ENCODE measurements around the gene MRPS30. TPM values are rescaled to one million over a fixed set of nuclear protein-coding genes. Genes with fewer than 3 reads are reported as not detected.
A peak's percentile ranks its signal among the peaks of the same experiment; 100 is the strongest.

MRPS30 gene
- total and polyA plus RNA-seq, 10 of the 15 experiments (the other 5 are each of a cell fraction or from before 2014, with no cell fraction given): 18.5 to 99.2 (median 61.8) TPM

DNA sequence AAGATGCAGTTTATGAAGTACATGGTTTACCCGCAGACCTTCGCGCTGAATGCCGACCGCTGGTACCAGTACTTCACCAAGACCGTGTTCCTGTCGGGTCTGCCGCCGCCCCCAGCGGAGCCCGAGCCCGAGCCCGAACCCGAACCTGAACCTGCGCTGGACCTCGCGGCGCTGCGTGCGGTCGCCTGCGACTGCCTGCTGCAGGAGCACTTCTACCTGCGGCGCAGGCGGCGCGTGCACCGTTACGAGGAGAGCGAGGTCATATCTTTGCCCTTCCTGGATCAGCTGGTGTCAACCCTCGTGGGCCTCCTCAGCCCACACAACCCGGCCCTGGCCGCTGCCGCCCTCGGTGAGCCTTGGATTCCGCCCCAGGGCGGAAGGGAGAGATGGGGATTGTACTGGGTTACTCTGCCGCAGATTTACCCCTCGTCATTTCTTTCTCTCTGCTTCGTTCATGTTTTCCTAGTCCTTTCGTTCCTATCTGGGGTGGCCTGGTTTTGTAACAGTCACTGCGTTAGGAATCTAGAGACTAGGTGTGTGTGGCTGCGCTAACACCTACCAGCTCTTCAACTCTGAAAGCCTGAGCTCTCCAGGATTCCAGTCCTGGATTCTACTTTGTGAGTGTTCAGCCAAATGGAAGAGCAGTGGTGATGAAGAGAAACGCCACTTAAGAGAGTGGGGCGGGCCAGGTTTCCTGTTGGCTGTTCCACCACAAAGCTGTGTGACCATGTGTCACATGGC lies 638 bp downstream of the MRPS30 start (continued):
- TF ChIP-seq, protein P1, sequence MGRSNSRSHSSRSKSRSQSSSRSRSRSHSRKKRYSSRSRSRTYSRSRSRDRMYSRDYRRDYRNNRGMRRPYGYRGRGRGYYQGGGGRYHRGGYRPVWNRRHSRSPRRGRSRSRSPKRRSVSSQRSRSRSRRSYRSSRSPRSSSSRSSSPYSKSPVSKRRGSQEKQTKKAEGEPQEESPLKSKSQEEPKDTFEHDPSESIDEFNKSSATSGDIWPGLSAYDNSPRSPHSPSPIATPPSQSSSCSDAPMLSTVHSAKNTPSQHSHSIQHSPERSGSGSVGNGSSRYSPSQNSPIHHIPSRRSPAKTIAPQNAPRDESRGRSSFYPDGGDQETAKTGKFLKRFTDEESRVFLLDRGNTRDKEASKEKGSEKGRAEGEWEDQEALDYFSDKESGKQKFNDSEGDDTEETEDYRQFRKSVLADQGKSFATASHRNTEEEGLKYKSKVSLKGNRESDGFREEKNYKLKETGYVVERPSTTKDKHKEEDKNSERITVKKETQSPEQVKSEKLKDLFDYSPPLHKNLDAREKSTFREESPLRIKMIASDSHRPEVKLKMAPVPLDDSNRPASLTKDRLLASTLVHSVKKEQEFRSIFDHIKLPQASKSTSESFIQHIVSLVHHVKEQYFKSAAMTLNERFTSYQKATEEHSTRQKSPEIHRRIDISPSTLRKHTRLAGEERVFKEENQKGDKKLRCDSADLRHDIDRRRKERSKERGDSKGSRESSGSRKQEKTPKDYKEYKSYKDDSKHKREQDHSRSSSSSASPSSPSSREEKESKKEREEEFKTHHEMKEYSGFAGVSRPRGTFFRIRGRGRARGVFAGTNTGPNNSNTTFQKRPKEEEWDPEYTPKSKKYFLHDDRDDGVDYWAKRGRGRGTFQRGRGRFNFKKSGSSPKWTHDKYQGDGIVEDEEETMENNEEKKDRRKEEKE (IDR thresholded peaks at IDR 0.05): no peak
- TF ChIP-seq TAF1 (IDR thresholded peaks at IDR 0.05; ENCODE audit: borderline replicate concordance, low read depth, low read length): 0 out of 2 replicates have a peak, but pooled peaks have one; percentile 16
- no peak for TF ChIP-seq ETV6 (conservative IDR thresholded peaks at IDR 0.05 in 1 of 2, IDR thresholded peaks at IDR 0.05 in 1 of 2; ENCODE audit: borderline replicate concordance in 1 of 2, low read depth in 1 of 2)
- no peak for TF ChIP-seq ZBED1 (IDR thresholded peaks at IDR 0.05; ENCODE audit: borderline replicate concordance)
- no peak for TF ChIP-seq NBN (IDR thresholded peaks at IDR 0.05)
- TF ChIP-seq CBX5 (IDR thresholded peaks at IDR 0.05; ENCODE audit: low read depth): 0 out of 2 replicates have a peak, but pooled peaks have one; percentile 17
- no peak for TF ChIP-seq FOS (IDR thresholded peaks at IDR 0.05; ENCODE audit: borderline replicate concordance, extremely low read depth, insufficient read length)
- TF ChIP-seq SRF (IDR thresholded peaks at IDR 0.05; ENCODE audit: low read depth in 2 of 2, low read length in 2 of 2): no peak
- TF ChIP-seq ASH2L (IDR thresholded peaks at IDR 0.05; ENCODE audit: borderline replicate concordance, low read depth): 0 out of 2 replicates have a peak, but pooled peaks have one; percentile 5
- no peak for TF ChIP-seq SMAD1 (IDR thresholded peaks at IDR 0.05; ENCODE audit: low read depth, partially characterized antibody)
- no peak for TF ChIP-seq PAX5 (IDR thresholded peaks at IDR 0.05; ENCODE audit: borderline replicate concordance, low read depth, low read length)
- 0 out of 3 replicates have a peak, but pooled peaks of 1 of the 2 experiments have one; percentile 14 for TF ChIP-seq EGR1 (IDR thresholded peaks at IDR 0.05; ENCODE audit: borderline replicate concordance in 1 of 2, low read depth in 2 of 2, low read length in 2 of 2)
- TF ChIP-seq POLR2AphosphoS5 (IDR thresholded peaks at IDR 0.05; ENCODE audit: low read length): 0 out of 2 replicates have a peak, but pooled peaks have one; percentile 57
- TF ChIP-seq DPF2 (IDR thresholded peaks at IDR 0.05): 0 out of 2 replicates have a peak, but pooled peaks have one; percentile 13
- TF ChIP-seq CHD2 (IDR thresholded peaks at IDR 0.05; ENCODE audit: borderline replicate concordance, low read depth, low read length): no peak
- TF ChIP-seq SMAD5 (IDR thresholded peaks at IDR 0.05; ENCODE audit: low read depth): no peak
- TF ChIP-seq ATF7 (IDR thresholded peaks at IDR 0.05; ENCODE audit: low read depth): 0 out of 2 replicates have a peak, but pooled peaks have one; percentile 22
- TF ChIP-seq, protein P2, sequence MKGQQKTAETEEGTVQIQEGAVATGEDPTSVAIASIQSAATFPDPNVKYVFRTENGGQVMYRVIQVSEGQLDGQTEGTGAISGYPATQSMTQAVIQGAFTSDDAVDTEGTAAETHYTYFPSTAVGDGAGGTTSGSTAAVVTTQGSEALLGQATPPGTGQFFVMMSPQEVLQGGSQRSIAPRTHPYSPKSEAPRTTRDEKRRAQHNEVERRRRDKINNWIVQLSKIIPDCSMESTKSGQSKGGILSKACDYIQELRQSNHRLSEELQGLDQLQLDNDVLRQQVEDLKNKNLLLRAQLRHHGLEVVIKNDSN (IDR thresholded peaks at IDR 0.05; ENCODE audit: borderline replicate concordance, extremely low read length, insufficient read depth, low read depth, low read length): no peak
- no peak for TF ChIP-seq FOXK2 (IDR thresholded peaks at IDR 0.05)
- TF ChIP-seq, protein P3, sequence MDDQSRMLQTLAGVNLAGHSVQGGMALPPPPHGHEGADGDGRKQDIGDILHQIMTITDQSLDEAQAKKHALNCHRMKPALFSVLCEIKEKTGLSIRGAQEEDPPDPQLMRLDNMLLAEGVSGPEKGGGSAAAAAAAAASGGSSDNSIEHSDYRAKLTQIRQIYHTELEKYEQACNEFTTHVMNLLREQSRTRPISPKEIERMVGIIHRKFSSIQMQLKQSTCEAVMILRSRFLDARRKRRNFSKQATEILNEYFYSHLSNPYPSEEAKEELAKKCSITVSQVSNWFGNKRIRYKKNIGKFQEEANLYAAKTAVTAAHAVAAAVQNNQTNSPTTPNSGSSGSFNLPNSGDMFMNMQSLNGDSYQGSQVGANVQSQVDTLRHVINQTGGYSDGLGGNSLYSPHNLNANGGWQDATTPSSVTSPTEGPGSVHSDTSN (IDR thresholded peaks at IDR 0.05; ENCODE audit: insufficient replicate concordance, low read depth, low read length): no peak
- peak; percentile 77 for TF ChIP-seq POLR2A (IDR thresholded peaks at IDR 0.05; ENCODE audit: low read depth, low read length)
- no peak for TF ChIP-seq CBFB (IDR thresholded peaks at IDR 0.05; ENCODE audit: low read depth)
- TF ChIP-seq, protein P4, sequence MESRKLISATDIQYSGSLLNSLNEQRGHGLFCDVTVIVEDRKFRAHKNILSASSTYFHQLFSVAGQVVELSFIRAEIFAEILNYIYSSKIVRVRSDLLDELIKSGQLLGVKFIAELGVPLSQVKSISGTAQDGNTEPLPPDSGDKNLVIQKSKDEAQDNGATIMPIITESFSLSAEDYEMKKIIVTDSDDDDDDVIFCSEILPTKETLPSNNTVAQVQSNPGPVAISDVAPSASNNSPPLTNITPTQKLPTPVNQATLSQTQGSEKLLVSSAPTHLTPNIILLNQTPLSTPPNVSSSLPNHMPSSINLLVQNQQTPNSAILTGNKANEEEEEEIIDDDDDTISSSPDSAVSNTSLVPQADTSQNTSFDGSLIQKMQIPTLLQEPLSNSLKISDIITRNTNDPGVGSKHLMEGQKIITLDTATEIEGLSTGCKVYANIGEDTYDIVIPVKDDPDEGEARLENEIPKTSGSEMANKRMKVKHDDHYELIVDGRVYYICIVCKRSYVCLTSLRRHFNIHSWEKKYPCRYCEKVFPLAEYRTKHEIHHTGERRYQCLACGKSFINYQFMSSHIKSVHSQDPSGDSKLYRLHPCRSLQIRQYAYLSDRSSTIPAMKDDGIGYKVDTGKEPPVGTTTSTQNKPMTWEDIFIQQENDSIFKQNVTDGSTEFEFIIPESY (IDR thresholded peaks at IDR 0.05): no peak
- no peak for TF ChIP-seq KAT2A (conservative IDR thresholded peaks at IDR 0.05; ENCODE audit: control insufficient read depth, low read depth, low read length)

All from GM12878 (cell line).